OCI-LY1 (cell line): ENCODE data around the gene OR1I1.

Experiments
- H2AFZ ChIP-seq: fragments of 200-600 bp; sonication (generic), shearing (Covaris generic); 2 replicates; pipeline ENCODE4 v1.6.0; 2014; ENCODE audit warnings: antibody characterized with exemption, mild to moderate bottlenecking, low read length
- H3F3A ChIP-seq: fragments of 200-600 bp; sonication (generic), shearing (Covaris generic); 2 replicates; pipeline ENCODE4 v1.6.0; 2014; ENCODE audit warnings: mild to moderate bottlenecking, antibody characterized with exemption, low read length, moderate library complexity; ENCODE audit not compliant: insufficient read depth
- H3K27ac ChIP-seq: fragments of 200-600 bp; sonication (generic); 2 replicates; pipeline ENCODE4 v1.5.1; 2014; ENCODE audit warnings: low read length, mixed run types, mild to moderate bottlenecking, low read depth; ENCODE audit not compliant: poor library complexity, severe bottlenecking
- H3K27me3 ChIP-seq: fragments of 200-600 bp; sonication (generic); 2 replicates; pipeline ENCODE4 v1.6.0; 2014; ENCODE audit warnings: antibody characterized with exemption, mild to moderate bottlenecking, low read length, moderate library complexity; ENCODE audit not compliant: insufficient read depth
- H3K36me3 ChIP-seq: fragments of 200-600 bp; sonication (generic); 2 replicates; pipeline ENCODE4 v1.6.1; 2014; ENCODE audit warnings: mild to moderate bottlenecking, antibody characterized with exemption, low read length, moderate library complexity, mixed read lengths; ENCODE audit not compliant: insufficient read depth
- H3K4me1 ChIP-seq: fragments of 200-600 bp; sonication (generic); 2 replicates; pipeline ENCODE4 v1.5.1; 2014; ENCODE audit warnings: mild to moderate bottlenecking, low read length, moderate library complexity; ENCODE audit not compliant: insufficient read depth, severe bottlenecking
- H3K4me2 ChIP-seq: fragments of 200-600 bp; sonication (generic), shearing (Covaris generic); 2 replicates; pipeline ENCODE4 v1.6.1; 2014; ENCODE audit warnings: low read length
- H3K4me3 ChIP-seq: fragments of 200-600 bp; sonication (generic); 2 replicates; pipeline ENCODE4 v1.5.1; 2014; ENCODE audit warnings: low read length, low read depth, mild to moderate bottlenecking, mixed read lengths; ENCODE audit not compliant: poor library complexity, severe bottlenecking
- H3K79me2 ChIP-seq: fragments of 200-600 bp; shearing (Covaris generic); 2 replicates; pipeline ENCODE4 v1.6.1; 2016; ENCODE audit warnings: mixed run types, low read length, mixed read lengths; ENCODE audit not compliant: insufficient read depth
- H3K9ac ChIP-seq: fragments of 200-600 bp; sonication (generic), shearing (Covaris generic); 2 replicates; pipeline ENCODE4 v1.6.1; 2014; ENCODE audit warnings: mild to moderate bottlenecking, low read length, mixed read lengths
- H3K9me2 ChIP-seq: fragments of 200-600 bp; sonication (generic), shearing (Covaris generic); 2 replicates; pipeline ENCODE4 v1.6.1; 2014; ENCODE audit warnings: low read depth, mild to moderate bottlenecking, low read length, mixed read lengths
- H3K9me3 ChIP-seq: fragments of 200-600 bp; shearing (Covaris generic); 2 replicates; pipeline ENCODE4 v1.6.1; 2014; ENCODE audit warnings: low read length, mixed read lengths
- H4K20me1 ChIP-seq: fragments of 200-600 bp; sonication (generic), shearing (Covaris generic); 2 replicates; pipeline ENCODE4 v1.6.0; 2016; ENCODE audit warnings: mild to moderate bottlenecking, low read length; ENCODE audit not compliant: insufficient read depth
- CTCF ChIP-seq: fragments of 200-600 bp; sonication (generic), shearing (Covaris generic); IDR thresholded peaks from 2 replicates; pipeline ENCODE4 v1.5.1; 2017; ENCODE audit warnings: mild to moderate bottlenecking, antibody characterized with exemption, low read length, moderate library complexity, mixed read lengths
- EZH2 ChIP-seq: fragments of 200-600 bp; sonication (generic), shearing (Covaris generic); IDR thresholded peaks from 2 replicates; pipeline ENCODE4 v1.8.0; 2017; ENCODE audit warnings: borderline replicate concordance, mixed run types, mild to moderate bottlenecking, antibody characterized with exemption, low read length, moderate library complexity, mixed read lengths

The OR1I1 gene

GRCh38 chr19:15101479-15102082 is 19.6 kb downstream of the OR1I1 start:
- Histone ChIP-seq H3K4me3 (no peak overlapping the region), H3K9me3 (no peaks in the 10 kb centered on the region), H3K27ac (no peak overlapping the region), H2AFZ (no peak overlapping the region), H4K20me1 (no peaks in the 10 kb centered on the region), H3K9ac (no peak overlapping the region), H3K36me3 (no peaks in the 10 kb centered on the region), H3K4me1 (no peaks in the 10 kb centered on the region), H3K27me3 (no peaks in the 10 kb centered on the region; the same call in 1 of the 2 replicates), H3F3A (no peaks in the 10 kb centered on the region), H3K4me2 (no peak overlapping the region), H3K9me2 (no peaks in the 10 kb centered on the region), H3K79me2 (no peaks in the 10 kb centered on the region)
- TF ChIP-seq EZH2: no peak
- TF ChIP-seq CTCF: peak; percentile 72

GRCh38 chr19:15104003-15104402 is 22.0 kb downstream of the OR1I1 start:
- no peaks in the 10 kb centered on the region for H3K9me3 ChIP-seq
- no peak overlapping the region for H3K4me3 ChIP-seq
- no peaks in the 10 kb centered on the region for H3K9me2 ChIP-seq
- no peaks in the 10 kb centered on the region for H3K79me2 ChIP-seq
- H2AFZ ChIP-seq: no peak overlapping the region
- H3K27me3 ChIP-seq: no peaks in the 10 kb centered on the region; the same call in 1 of the 2 replicates
- H3K36me3 ChIP-seq: no peaks in the 10 kb centered on the region
- H3K4me2 ChIP-seq: no peak overlapping the region
- H3K9ac ChIP-seq: no peak overlapping the region
- TF ChIP-seq CTCF: no peak
- TF ChIP-seq EZH2: no peak
- no peak overlapping the region for H3K27ac ChIP-seq
- no peaks in the 10 kb centered on the region for H3K4me1 ChIP-seq
- H4K20me1 ChIP-seq: no peaks in the 10 kb centered on the region
- no peaks in the 10 kb centered on the region for H3F3A ChIP-seq

GRCh38 chr19:15104411-15104810 is 22.4 kb downstream of the OR1I1 start:
- Histone ChIP-seq H3K4me3 (no peak overlapping the region), H3K9me2 (no peaks in the 10 kb centered on the region), H3K27me3 (no peaks in the 10 kb centered on the region; the same call in 1 of the 2 replicates), H2AFZ (no peak overlapping the region), H3K4me2 (no peak overlapping the region), H3K36me3 (no peaks in the 10 kb centered on the region), H3K79me2 (no peaks in the 10 kb centered on the region), H3K27ac (no peak overlapping the region), H3K9ac (no peak overlapping the region), H3F3A (no peaks in the 10 kb centered on the region), H3K4me1 (no peaks in the 10 kb centered on the region), H3K9me3 (no peaks in the 10 kb centered on the region), H4K20me1 (no peaks in the 10 kb centered on the region)
- TF ChIP-seq EZH2 (no peak), CTCF (no peak)
